HG03060 (cell line): ENCODE measurements around the gene ABHD2.
"Not testable (repeated sequence)": the region's sequence is repeated elsewhere in the genome, so short reads cannot be mapped to it uniquely, and the experiment has no call there.

Experiments used
- ATAC-seq: cut with Tn5 transposase; IDR thresholded peaks from one replicate; pipeline ENCODE4 v1.9.1; 2021; ENCODE audit warnings: low read depth, moderate number of reproducible peaks; ENCODE audit not compliant: unreplicated experiment

Gene ABHD2

DNA sequence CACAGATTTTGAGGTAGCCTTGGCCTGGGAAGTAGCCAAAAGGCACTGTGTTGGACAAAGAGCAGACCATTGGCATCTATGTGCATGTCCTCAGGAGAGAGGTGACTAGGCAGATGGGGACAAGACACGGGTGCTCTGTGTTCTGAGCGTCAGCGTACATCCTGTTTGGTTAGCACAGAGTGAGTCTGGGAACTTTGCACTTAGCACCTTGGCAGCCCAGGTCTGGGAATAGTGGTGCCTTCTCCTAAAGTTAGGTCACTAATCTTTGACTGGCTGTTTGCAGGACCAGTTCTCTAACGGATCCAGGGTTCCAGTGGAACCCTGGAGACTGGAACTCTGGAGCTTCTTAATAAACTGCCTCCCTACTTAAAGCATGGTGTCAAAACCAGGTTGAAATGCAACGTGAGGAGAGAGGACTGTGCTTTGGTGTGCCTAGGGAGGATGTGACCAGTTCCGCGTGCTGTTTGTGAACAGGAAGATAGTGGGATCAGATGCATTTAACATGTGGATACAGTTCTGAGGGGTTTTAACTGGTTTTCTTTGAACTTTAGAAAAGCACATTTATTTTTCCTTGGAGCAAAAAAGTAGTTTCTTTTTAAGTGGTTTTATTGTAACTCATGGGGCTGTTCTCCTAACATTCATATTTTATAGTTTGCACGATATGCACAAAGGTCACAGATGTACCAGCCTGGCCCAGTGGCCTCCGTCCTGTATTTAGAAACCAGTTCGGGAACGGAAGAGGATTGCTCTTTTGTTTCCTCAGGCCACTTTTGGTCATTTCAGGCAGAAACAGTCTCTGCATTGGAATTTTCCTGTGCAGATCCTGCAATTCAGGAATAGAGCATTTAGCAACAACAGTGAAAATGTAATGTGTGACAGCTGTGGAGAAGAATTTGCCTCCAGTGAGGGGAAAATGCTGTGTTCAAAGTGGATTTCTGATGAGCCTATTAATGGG, 48.8 kb downstream of the ABHD2 start:
- no peak for ATAC-seq

DNA sequence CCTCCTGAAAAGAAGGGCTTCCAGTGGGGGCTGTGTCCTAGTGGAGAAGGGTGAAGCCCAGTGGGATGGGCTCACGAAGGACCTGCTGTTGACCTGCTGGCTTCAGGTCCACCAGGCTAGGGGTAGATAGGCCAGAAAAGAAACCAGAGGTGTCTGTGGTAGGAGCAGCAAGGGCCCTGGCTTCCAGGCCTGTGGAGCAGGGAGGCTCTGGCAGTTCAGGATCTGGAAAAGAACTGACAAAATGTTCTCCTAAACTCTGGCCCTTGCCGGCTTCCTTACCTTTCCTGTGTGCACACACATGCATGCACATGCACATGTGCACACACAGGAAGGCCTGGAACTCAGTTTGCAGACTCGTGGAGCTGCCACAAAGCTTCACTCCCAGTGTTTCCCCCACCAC, 49.7 kb downstream of the ABHD2 start:
- ATAC-seq, result no peak

DNA sequence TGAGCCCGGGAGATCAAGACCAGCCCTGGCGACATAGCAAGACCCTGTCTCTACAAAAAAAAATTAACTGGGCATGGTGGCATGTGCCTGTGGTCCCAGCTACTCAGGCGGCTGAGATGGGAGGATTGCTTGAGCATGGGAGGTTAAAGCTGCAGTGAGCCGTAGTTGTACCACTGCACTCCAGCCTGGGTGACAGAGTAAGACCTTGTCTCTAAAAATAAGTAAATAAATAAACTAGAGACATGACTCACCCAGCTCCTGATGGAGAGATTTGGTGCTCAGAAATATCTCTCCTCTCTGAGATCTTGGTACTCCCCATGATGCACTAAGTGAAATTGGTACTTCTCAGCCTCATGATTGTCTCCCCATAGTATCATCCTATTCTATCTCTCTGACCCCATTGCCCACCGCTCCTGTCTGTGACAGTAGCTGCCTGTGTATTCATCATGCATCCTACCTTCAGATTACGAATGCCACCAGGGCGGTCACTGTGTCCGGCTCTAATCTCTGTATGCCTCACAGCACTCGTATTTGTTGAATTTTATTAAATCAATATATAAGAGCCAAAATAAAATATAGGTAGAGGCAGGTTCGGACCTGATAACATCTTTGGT, 50.9 kb downstream of the ABHD2 start:
- ATAC-seq, result no peak

DNA sequence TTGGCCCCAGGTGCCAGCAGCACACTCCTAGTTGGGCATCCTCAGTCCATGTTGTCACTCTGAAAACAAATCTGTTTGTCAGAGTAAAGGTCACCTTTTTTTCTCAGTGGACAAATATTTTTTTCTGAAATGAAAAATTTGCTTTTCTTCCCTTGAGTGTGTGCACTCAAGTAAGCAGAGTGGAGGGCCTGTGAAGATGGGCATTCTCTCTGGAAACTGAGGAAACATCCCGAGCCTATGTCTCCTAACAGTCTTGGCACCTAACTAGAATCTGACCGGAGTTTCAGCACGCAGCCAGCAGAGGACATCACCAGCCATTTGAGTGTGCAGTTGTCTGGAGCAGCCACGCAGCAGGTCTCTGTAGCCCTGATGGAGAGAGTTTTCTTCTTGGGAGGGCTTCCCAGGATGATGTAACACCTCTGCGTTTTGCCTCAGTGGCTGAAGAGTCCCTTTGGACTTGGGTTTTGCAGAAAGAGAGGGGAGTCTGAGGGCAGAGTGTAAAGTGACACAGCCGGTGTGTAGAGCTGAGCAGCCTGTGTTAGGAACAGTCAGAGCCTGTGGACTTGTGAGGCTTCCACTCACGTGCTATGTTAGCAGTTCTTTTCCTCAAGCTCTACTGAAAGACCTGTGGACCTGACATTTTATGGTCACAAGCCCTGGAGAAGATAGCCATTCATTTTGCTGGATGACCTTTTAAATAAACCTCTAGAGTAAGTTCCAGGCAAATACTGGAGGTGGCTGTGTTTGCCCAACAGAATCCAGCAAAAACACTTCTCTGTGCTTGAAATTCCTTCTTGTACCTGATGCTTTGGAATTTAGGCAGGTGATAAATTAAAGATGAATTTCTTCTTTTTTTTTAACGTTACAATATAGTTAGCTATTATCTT, 51.6 kb downstream of the ABHD2 start:
- ATAC-seq, result no peak

DNA sequence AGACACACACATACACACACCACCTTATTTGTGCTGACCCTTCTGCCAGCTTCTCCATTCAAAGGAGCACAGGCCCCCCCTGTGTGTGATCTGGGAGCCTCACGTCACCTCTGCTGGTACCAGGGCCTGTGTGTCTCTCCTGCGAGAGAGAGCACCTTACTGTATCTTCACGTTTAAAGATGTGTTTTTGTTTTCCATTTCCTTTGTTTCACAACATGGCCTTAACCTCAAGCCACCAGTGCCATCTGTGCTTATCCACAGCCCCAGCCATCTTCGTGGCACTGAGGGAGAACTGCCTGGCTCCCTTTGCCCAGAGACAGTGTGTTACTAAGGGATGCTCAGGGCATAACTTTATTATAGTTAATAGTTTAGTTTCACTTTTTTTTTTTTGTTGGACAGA, 52.3 kb downstream of the ABHD2 start:
- no peak for ATAC-seq

DNA sequence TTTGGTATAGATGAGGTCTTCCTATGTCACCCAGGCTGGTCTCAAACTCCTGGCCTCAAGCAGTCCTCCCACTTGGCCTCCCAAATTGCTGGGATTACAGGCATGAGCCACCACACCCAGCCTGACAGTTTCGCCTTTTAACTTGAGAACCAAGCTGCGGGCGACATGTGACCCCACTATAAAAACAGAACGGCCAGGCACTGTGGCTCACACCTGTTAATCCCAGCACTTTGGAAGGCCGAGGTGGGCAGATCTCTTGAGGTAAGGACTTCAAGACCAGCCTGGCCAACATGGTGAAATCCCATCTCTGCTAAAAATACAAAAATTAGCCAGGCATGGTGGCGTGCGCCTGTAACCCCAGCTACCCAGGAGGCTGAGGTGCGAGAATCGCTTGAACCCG, 52.9 kb downstream of the ABHD2 start:
- not testable (repeated sequence) for ATAC-seq

DNA sequence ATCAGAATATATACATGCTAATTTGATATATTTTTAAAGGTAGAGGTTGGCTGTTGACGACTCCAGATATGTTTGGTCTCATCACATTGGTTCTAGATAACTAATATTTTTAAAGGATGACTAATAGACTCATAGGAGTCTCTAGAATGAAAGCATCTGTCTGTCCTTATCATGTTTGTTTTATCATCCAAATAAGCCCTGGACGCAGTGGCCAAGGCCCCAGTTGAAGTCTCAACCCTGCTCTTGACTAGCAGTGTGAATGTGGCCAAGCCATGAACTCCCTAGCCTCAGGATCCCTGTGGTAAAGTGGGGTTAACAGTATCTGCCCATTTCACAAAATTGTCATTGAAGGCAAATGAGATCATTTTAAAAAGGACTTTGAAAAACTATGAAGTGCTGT, 53.6 kb downstream of the ABHD2 start:
- ATAC-seq, result no peak

DNA sequence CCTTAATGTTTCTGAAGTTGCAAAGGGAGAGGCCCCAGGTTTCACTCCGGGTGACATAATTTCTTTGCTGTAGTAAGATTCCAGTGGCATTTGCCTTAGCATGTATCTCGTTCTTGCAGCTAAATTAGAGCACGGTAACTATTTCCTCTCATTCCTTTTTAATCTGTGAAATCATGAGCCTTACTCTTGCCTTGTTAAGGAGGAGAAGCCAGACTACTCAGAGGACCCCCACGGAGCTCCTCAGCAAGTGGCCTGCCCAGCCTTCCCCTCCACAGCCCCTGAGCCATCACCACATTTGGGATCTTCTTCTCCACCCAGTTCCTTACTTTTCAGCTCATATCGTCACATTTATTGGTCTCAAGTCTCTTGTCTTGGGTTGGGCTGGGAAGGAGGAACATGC, 54.2 kb downstream of the ABHD2 start:
- no peak for ATAC-seq

DNA sequence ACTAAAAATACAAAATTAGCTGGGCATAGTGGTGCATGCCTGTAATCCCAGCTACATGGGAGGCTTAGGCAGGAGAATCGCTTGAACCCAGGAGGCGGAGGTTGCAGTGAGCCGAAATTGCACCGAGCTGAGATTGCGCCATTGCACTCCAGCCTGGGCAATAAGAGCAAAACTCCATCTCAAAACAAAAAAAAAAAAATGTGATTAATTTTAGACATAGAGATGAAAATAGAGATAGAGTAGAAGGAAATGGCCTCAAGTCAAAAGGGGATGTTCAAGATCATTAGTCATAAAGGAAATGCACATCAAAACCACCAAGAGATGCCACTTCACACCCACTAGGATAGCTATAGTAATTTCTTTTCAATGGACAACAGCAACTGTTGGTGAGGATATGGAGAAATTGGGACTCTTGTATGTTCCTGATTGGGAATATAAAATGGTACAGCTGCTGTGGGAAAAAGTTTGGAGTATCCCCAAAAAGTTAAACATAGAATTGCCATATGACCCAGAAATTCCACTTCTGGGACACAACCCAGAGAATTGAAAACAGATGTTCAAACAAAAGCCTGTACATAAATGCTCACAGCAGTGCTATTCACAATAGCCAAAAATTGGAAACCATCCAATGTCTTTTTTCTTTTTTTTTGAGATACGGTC, 55.4 kb downstream of the ABHD2 start:
- ATAC-seq, result no peak

DNA sequence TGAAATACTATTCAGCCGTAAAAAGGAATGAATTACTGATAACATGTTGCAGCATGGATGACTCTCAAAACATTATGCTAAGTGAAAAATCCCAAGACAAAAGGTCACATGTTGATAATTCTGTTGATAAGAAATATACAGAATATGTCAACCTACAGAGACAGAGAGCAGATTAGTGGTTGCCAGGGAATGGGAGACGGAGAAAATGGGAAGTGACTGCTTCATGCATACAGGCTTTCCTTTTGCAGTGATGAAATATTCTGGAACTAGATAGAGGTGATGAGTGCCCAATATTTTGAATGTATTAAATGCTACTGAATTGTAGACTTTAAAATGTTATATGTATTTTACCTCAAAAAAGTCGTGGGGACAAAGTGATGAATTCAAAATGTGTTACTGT, 56.2 kb downstream of the ABHD2 start:
- no peak for ATAC-seq

DNA sequence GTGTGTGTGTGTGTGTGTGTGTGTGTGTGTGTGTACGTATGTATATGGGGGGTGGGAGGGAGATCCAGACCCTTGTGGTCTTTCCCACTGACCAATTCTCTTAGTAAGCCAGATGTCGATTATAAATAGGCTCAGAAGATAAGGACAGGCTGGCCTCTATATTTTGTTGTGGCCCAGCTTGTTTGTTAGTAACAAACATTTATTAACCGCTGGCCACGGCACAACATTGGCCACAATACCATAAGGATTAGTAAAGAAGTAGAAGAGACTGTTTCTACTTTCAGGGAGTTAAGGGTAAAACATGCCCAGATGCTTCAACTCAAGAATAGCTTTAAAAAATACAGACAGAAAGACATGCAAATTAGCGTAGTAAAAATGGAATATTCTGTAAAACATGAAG, 58.1 kb downstream of the ABHD2 start:
- ATAC-seq, result no peak

DNA sequence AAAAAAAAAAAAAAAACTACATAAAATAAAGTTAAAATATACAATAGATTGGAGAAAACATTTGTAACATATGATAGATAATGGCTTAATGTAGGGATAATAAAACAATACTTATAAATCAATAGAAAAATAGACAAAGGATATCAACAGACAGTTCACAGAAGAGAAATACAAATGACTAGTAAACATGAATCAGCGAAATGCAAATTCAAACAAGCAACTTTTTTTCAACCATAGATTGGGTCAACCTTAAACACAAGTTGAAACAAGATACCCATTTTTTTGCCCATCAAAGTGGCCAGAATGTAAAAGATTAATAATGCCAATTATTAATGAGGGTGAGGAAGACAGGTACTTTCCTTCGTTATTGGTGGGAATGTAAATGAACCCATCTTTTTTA, 59.9 kb downstream of the ABHD2 start:
- no peak for ATAC-seq

DNA sequence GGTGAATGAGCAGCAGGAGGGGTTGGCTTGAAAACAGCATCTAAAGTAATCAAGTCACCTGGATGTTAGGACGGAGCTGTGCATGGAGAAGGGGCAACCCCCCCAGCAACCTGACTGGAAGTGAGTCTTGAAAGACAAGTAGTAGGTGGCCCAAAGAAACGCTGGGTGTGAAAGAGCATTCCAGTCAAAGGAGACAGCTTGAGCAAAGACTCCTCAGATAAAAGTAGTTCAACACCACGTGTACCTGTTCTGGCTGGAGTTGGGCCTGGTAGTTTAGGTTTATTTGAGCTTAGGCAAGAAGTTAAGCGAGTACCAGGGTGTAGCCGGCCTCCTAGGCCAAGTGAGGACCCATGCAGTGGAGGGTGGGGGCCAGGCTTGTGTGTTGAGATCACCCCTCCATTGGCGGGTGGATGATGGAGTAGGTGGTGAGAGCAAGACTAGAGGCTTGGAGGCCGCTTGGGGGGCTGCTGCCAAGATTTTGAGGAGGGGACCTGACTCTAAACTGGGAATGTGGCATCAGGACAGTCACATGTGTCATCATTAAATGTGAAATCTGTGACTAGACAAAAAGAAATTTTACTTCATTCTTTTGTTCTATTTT, 61.3 kb downstream of the ABHD2 start:
- no peak for ATAC-seq

DNA sequence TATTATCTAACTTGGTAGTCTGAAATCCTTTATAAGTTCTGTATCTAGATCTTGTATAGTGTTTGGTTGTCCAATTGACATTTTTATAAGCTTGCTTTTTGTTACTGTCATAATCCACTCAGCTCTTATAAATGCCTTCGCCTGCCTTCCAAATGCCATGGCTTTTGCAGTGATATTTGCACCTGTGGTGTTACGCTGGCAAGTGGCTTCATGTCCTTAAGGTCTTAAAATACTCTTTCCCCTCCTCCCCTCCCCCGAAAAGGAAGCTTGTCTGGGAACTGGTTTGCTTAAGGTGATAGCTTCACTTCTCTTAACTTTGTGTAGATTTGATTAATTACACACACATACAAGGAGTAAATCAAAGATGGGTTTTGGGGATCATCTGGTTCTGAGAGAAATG, 62.0 kb downstream of the ABHD2 start:
- no peak for ATAC-seq

DNA sequence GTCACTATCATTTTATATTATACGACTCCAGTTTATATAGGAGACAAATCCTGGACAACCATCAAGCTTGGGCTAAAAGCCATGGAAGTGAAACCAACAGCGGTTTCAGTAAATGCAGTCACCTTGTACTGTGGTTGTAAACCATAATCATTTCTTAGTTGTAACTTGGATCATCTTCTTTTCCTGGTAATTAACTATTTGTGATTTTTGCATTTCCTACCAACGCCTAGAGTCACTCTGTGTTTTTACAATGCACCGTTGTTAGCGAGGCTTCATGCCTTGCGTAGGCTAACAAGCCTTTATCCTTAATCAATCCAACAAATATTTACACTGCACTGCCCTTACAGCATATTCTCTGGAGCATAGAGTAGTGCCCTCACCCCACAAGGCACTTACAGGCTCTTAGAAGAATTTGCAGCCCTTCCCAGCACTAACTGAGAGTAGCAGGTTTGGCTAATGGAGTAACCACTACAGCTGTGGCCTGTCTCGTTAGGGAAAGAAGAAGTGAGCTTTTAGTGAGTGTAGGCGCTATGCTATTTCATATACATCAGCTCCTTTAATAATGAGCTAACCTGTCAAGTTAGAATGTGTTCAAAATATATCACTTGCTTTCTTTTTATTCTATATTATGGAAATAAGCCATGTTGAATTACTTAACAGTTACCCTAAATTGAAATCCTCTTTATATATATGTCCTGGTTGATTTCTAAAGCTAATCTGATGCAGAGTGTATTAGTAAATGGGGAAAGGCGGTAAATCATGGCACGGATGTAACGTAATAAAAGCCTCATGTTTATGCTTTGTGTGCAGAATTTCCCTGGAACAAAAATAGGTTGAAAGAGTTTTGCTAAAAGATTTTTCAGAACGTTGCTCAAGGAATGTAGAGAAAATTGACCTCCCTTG, 62.8 kb downstream of the ABHD2 start:
- ATAC-seq, result no peak

DNA sequence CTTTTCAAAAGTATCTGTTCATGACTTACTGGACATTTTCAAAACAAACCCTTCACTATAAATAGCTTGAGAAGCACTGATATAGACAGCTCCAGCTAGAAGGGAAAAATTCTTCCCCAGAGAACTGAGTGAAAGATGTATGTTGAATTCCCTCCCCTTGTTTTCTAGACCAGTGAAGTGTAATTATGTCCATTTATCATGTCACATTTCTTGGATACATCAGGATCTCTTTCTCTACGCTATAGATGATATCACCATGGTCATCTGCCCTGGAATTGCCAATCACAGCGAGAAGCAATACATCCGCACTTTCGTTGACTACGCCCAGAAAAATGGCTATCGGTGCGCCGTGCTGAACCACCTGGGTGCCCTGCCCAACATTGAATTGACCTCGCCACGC, 66.9 kb downstream of the ABHD2 start:
- ATAC-seq, result no peak

DNA sequence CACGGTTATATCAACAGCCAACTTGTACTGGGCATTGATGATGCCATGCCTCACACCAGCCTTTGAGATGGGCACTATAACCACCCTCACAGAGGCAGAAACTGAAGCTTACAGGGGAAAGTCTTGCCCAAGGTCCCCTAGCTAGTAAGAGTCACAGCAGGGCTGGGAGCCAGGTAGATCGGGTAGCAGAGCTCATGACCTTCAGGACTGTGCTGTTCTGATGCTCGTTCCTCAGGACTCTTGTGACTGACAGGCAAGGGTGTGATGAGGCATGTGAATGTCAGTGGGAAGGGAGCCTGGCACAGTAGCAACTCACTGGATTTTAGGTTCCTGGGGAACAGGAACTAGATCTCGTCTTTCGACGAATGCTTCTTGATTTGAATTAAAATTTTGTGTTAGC, 67.4 kb downstream of the ABHD2 start:
- no peak for ATAC-seq

DNA sequence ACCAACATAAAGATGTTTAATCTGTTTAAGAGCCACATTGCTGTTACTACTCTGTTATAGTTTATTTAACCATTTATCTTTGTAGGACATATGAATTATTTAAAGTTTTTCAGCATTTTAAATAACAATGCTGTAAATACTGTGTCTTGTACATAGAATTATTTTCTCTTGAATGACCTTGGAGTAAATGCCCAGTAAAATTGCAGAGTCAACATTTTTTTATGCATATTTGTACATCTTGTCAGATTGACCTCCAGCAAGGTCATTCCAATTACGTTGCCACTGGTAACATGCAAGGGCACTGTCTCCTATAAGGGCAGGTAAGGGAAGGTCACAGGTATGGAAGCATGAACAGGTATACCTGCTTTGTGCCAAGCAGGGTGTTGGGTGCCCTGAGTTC, 68.8 kb downstream of the ABHD2 start:
- ATAC-seq, result no peak

DNA sequence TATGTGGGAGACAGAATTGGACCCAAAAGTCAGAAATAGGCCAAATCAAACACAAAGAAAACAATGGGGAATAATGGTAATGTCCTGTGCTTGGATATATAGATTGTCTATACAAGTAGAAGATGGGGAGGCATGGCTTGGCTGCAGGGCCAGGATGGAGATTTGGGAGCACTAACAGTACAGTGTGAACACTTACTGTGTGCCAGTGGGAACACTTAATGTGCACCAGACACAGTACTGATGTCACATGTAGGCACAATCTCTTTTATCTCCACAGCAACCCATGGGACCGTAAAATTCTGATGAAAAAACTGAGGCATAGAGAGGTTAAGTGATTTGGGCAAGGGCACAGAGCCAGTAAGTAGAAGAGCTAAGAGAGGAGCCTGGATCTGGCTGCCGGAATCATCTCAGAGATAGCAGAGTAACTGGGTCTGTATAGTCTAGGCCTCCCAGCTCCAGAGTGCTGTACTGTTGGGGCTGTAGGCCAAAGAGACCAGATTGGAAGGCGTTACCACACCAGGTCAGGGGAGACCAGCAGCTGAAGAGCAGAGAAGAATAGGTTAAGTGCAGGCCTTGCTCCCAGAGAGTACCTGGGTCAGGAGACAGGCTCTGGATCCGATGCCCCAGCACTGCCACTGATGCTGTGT, 69.8 kb downstream of the ABHD2 start:
- ATAC-seq, result no peak
